K562 (cell line): ENCODE measurements around the gene RAP1A. TPM values are rescaled to one million over a fixed set of nuclear protein-coding genes. Genes with fewer than 3 reads are reported as not detected.

Experiments used
- ARID4B ChIP-seq: sonication (generic); formaldehyde crosslinking; IDR thresholded peaks from 2 replicates; pipeline ENCODE4 v1.8.0; 2022; ENCODE audit warnings: mild to moderate bottlenecking, missing genetic modification reagents
- E4F1 ChIP-seq: fragments of 250-450 bp; sonication (Bioruptor Pico); IDR thresholded peaks from 2 replicates; pipeline ENCODE4 v1.5.0; 2021; ENCODE audit warnings: mild to moderate bottlenecking, borderline replicate concordance
- ETS2 ChIP-seq: IDR thresholded peaks from 2 replicates; pipeline ENCODE4 v1.6.1; 2016; ENCODE audit warnings: borderline replicate concordance, missing genetic modification characterization, mild to moderate bottlenecking, moderate library complexity, missing compliant biosample characterization; ENCODE audit not compliant: poor library complexity, severe bottlenecking
- GABPA ChIP-seq: fragments of 200-800 bp; sonication (Bioruptor generic); conservative IDR thresholded peaks from 2 replicates; pipeline ENCODE4 v1.6.1; 2016; ENCODE audit warnings: low read depth, missing genetic modification characterization, missing compliant biosample characterization
- MAFK ChIP-seq: IDR thresholded peaks from 2 replicates; pipeline ENCODE4 v1.6.1; 2011; ENCODE audit warnings: low read length, improper control_type of control experiment
- NR2C2 ChIP-seq, 2 experiments: fragments of 200-800 bp in 1 of 2; sonication (Bioruptor generic) in 1 of 2; sonication (generic) in 1 of 2; formaldehyde crosslinking in 1 of 2; IDR thresholded peaks; 2 replicates each; pipeline versions ENCODE4 v1.6.1 to v1.8.0; 2016 to 2022; ENCODE audit warnings: mild to moderate bottlenecking in 1 of 2, missing compliant biosample characterization in 1 of 2, missing genetic modification characterization in 1 of 2, missing genetic modification reagents in 1 of 2
- SMAD3 ChIP-seq: fragments of 450-650 bp; formaldehyde crosslinking; conservative IDR thresholded peaks from 2 replicates; pipeline ENCODE4 v1.4.0; 2020; ENCODE audit warnings: mild to moderate bottlenecking
- ZBTB40 ChIP-seq, 2 experiments: fragments of 450-650 bp in 1 of 2; sonication (generic) in 1 of 2; formaldehyde crosslinking in 1 of 2; IDR thresholded peaks; 2 replicates each; pipeline versions ENCODE4 v1.7.1 to v1.9.0; 2016 to 2022; ENCODE audit warnings: inconsistent platforms in 1 of 2, mild to moderate bottlenecking in 1 of 2, missing genetic modification reagents in 1 of 2
- polyA plus RNA-seq, 8 experiments: library from polyadenylated mRNA; depleted of rRNA in 4 of 8; stranded (reverse) in 5 of 8; unstranded in 3 of 8; fragments of >200 nt; fragmentation: Nextera tagmentation in 2 of 8; fragmentation: Illumina TruSeq in 1 of 8; extraction: Ambion mirVana in 2 of 8; extraction: Trizol in 1 of 8; gene quantifications; 2 replicates each; pipeline versions ENCODE4 v1.2.1 to v1.2.3, GENCODE V29; 2011 to 2014; ENCODE audit warnings: inconsistent platforms in 1 of 8, missing spikeins in 1 of 8
- total RNA-seq, 7 experiments: library from RNA; depleted of rRNA in 6 of 7; stranded (reverse); fragments of >200 nt in 6 of 7; fragmentation: Illumina TruSeq in 2 of 7; extraction: Trizol in 2 of 7; gene quantifications; 2 replicates each; pipeline versions ENCODE4 v1.2.1 to v1.2.3, GENCODE V29; 2011 to 2021; ENCODE audit warnings: low replicate concordance in 1 of 7

Gene RAP1A
- total and polyA plus RNA-seq, 9 of the 15 experiments (the other 6 are each of a cell fraction or from before 2014, with no cell fraction given): 13.4 to 86.2 (median 32.5) TPM

GRCh38 chr1:111739194-111739924, 119.8 kb downstream of the RAP1A start, which contains the start of gene INKA2 (continued):
- TF ChIP-seq ARID4B (CRISPR knock-in tag): no peak
- no peak for TF ChIP-seq E4F1 (CRISPR knock-in tag)
- no peak for TF ChIP-seq SMAD3 (CRISPR knock-in tag)
- no peak; the same call in 1 of the 2 replicates for TF ChIP-seq ZBTB40 (IDR thresholded peaks at IDR 0.05)
- peak; percentile 62; the same call in 1 of the 2 replicates for TF ChIP-seq ZBTB40 (CRISPR knock-in tag; IDR thresholded peaks at IDR 0.05)
- no peak for TF ChIP-seq GABPA (tag)
- TF ChIP-seq MAFK: no peak
- peak; percentile 59; the same call in 1 of the 2 replicates for TF ChIP-seq NR2C2 (CRISPR knock-in tag; IDR thresholded peaks at IDR 0.05)
- TF ChIP-seq NR2C2 (tag; IDR thresholded peaks at IDR 0.05): 0 out of 2 replicates have a peak, but pooled peaks have one; percentile 22
- no peak for TF ChIP-seq ETS2
